IMR-90 (cell line): ENCODE data around the gene IQCC. TPM values are rescaled to one million over a fixed set of nuclear protein-coding genes. Genes with fewer than 3 reads are reported as not detected.

Experiments
- ATAC-seq: fragments of 200-7000 bp; cut with Tn5 transposase; 2 replicates; pipeline ENCODE4 v1.9.1; 2020; ENCODE audit warnings: low read depth, mild to moderate bottlenecking, moderate library complexity
- BruUV-seq: library from RNA; stranded (reverse); fragments of 400-500 nt; replicated peaks from 2 replicates; lab custom pipeline; 2021; lab: Mats Ljungman, UMichigan
- CTCF ChIA-PET: fragments of 300-600 bp; formaldehyde crosslinking; extraction: SDS; loops from one replicate; lab custom pipeline; 2021; ENCODE audit warnings: antibody characterized with exemption; lab: Yijun Ruan, JAX
- POLR2A ChIA-PET: fragments of 300-600 bp; sonication (Branson Sonifier 250); formaldehyde crosslinking; loops from one replicate; lab custom pipeline; 2022; ENCODE audit warnings: antibody characterized with exemption; ENCODE audit not compliant: unreplicated experiment; lab: Charles Lee
- DNase-seq: peaks from one replicate; pipeline ENCODE4 v3.0.0; 2013
- H2AFZ ChIP-seq: replicated peaks from 2 replicates; pipeline ENCODE3; 2013; ENCODE audit warnings: low read length, mild to moderate bottlenecking; ENCODE audit not compliant: poor library complexity
- H2AK5ac ChIP-seq: 2 replicates; pipeline ENCODE4 v1.6.1; 2013; ENCODE audit warnings: low read depth, low read length, inconsistent platforms
- H2AK9ac ChIP-seq: replicated peaks from 2 replicates; pipeline ENCODE3; 2013; ENCODE audit warnings: mild to moderate bottlenecking, low read depth, low read length, moderate library complexity; ENCODE audit not compliant: poor library complexity
- H2BK120ac ChIP-seq: 2 replicates; pipeline ENCODE4 v1.6.1; 2013; ENCODE audit warnings: low read depth, low read length, inconsistent platforms
- H2BK15ac ChIP-seq: 3 replicates; pipeline ENCODE4 v1.6.1; 2013; ENCODE audit warnings: low read depth, low read length, inconsistent platforms
- H2BK20ac ChIP-seq: 2 replicates; pipeline ENCODE4 v1.6.1; 2013; ENCODE audit warnings: low read depth, mild to moderate bottlenecking, inconsistent platforms, low read length, moderate library complexity
- H2BK5ac ChIP-seq: 2 replicates; pipeline ENCODE4 v1.6.1; 2013; ENCODE audit warnings: mild to moderate bottlenecking, low read depth, low read length, inconsistent platforms; ENCODE audit not compliant: poor library complexity, severe bottlenecking
- H3K14ac ChIP-seq: replicated peaks from 2 replicates; pipeline ENCODE4 v1.6.1; 2013; ENCODE audit warnings: low read depth, low read length, inconsistent platforms
- H3K18ac ChIP-seq: 2 replicates; pipeline ENCODE4 v1.6.1; 2013; ENCODE audit warnings: low read depth, low read length, control low read depth
- H3K23ac ChIP-seq: 2 replicates; pipeline ENCODE4 v1.6.1; 2013; ENCODE audit warnings: low read depth, low read length, inconsistent platforms
- H3K27ac ChIP-seq: 2 replicates; pipeline ENCODE4 v1.5.1; 2013; ENCODE audit warnings: mild to moderate bottlenecking, control low read depth, low read length; ENCODE audit not compliant: insufficient read depth
- H3K27me3 ChIP-seq: 2 replicates; pipeline ENCODE4 v1.6.1; 2013; ENCODE audit warnings: low read length; ENCODE audit not compliant: control insufficient read depth, insufficient read depth
- H3K36me3 ChIP-seq: 2 replicates; pipeline ENCODE4 v1.6.1; 2013; ENCODE audit warnings: low read length, mixed read lengths; ENCODE audit not compliant: control insufficient read depth, insufficient read depth
- H3K4ac ChIP-seq: 2 replicates; pipeline ENCODE4 v1.6.1; 2013; ENCODE audit warnings: low read depth, low read length, inconsistent platforms
- H3K4me1 ChIP-seq: 2 replicates; pipeline ENCODE4 v1.6.1; 2013; ENCODE audit warnings: low read length, mixed read lengths; ENCODE audit not compliant: control insufficient read depth, insufficient read depth
- H3K4me2 ChIP-seq: 2 replicates; pipeline ENCODE4 v1.6.1; 2013; ENCODE audit warnings: low read depth, mild to moderate bottlenecking, control low read depth, low read length, moderate library complexity
- H3K4me3 ChIP-seq: 2 replicates; pipeline ENCODE4 v1.5.1; 2013; ENCODE audit warnings: low read depth, mild to moderate bottlenecking, control low read depth, low read length, moderate library complexity; ENCODE audit not compliant: insufficient read depth
- H3K56ac ChIP-seq: 2 replicates; pipeline ENCODE4 v1.6.1; 2013; ENCODE audit warnings: low read length, inconsistent platforms; ENCODE audit not compliant: insufficient read depth; ENCODE audit errors: extremely low read depth
- H3K79me1 ChIP-seq, 2 experiments: 2 replicates each; pipeline ENCODE4 v1.6.1; 2013; ENCODE audit warnings: low read length in 2 of 2, inconsistent platforms in 1 of 2, low read depth in 1 of 2
- H3K9ac ChIP-seq: 2 replicates; pipeline ENCODE4 v1.6.1; 2013; ENCODE audit warnings: low read depth, low read length, control low read depth
- H3K9me1 ChIP-seq: 2 replicates; pipeline ENCODE4 v1.6.1; 2013; ENCODE audit warnings: low read length, inconsistent platforms; ENCODE audit not compliant: insufficient read depth
- H3K9me3 ChIP-seq: 2 replicates; pipeline ENCODE4 v1.6.1; 2013; ENCODE audit warnings: low read length; ENCODE audit not compliant: control insufficient read depth, insufficient read depth
- H4K20me1 ChIP-seq: 2 replicates; pipeline ENCODE4 v1.6.1; 2013; ENCODE audit warnings: low read length, inconsistent platforms; ENCODE audit not compliant: insufficient read depth
- H4K5ac ChIP-seq: 2 replicates; pipeline ENCODE4 v1.6.1; 2013; ENCODE audit warnings: mild to moderate bottlenecking, low read depth, low read length, control low read depth
- H4K8ac ChIP-seq, 2 experiments: 2 replicates each; pipeline ENCODE4 v1.6.1; 2013; ENCODE audit warnings: low read depth in 2 of 2, low read length in 2 of 2, control low read depth in 1 of 2, inconsistent platforms in 1 of 2
- H4K91ac ChIP-seq: 2 replicates; pipeline ENCODE4 v1.6.1; 2013; ENCODE audit warnings: low read depth, low read length, inconsistent platforms; ENCODE audit not compliant: insufficient read depth
- BHLHE40 ChIP-seq: fragments of 150-350 bp; IDR thresholded peaks from 2 replicates; pipeline ENCODE4 v1.6.1; 2016; ENCODE audit warnings: mild to moderate bottlenecking, low read depth, low read length
- CTCF ChIP-seq: conservative IDR thresholded peaks from 2 replicates; pipeline ENCODE4 v1.5.1; 2012; ENCODE audit warnings: mild to moderate bottlenecking, low read depth, low read length, improper control_type of control experiment
- MAFK ChIP-seq: IDR thresholded peaks from 2 replicates; pipeline ENCODE4 v1.6.1; 2012; ENCODE audit warnings: low read depth, low read length, improper control_type of control experiment
- MXI1 ChIP-seq: IDR thresholded peaks from 2 replicates; pipeline ENCODE4 v1.6.1; 2012; ENCODE audit warnings: low read depth, mild to moderate bottlenecking, low read length, moderate library complexity, borderline replicate concordance
- RCOR1 ChIP-seq: IDR thresholded peaks from 2 replicates; pipeline ENCODE4 v1.6.1; 2012; ENCODE audit warnings: mild to moderate bottlenecking, low read length, improper control_type of control experiment; ENCODE audit not compliant: insufficient replicate concordance
- USF2 ChIP-seq: fragments of 150-350 bp; IDR thresholded peaks from 2 replicates; pipeline ENCODE4 v1.6.1; 2017; ENCODE audit warnings: mild to moderate bottlenecking, antibody characterized with exemption, low read length, low read depth
- WGBS, 2 experiments: methylation state at CpG; one replicate each; pipeline versions ENCODE4 v1.1.5 to v1.1.7; 2013; ENCODE audit warnings: missing lambda C conversion rate in 2 of 2; ENCODE audit not compliant: insufficient read length in 1 of 2; ENCODE audit errors: extremely low coverage in 2 of 2; 5-methylcytosine and 5-hydroxymethylcytosine counted together
- dilution Hi-C: fragments of 300-500 bp; cut with HindIII; formaldehyde crosslinking; loops from one replicate; pipeline ENCODE4 v1.14.3; 2018; ENCODE audit warnings: low sequenced_read_pairs; ENCODE audit not compliant: unreplicated experiment
- in situ Hi-C: fragments of 300-500 bp; cut with MboI; formaldehyde crosslinking; loops from 3 replicates; pipeline ENCODE4 v1.14.3; 2019; ENCODE audit warnings: low sequenced_read_pairs, inconsistent platforms, mixed read lengths
- intact Hi-C: fragments of 100-400 bp; cut with micrococcal nuclease; formaldehyde crosslinking; loops from 2 replicates; pipeline ENCODE4 v1.10.0; 2022
- polyA plus RNA-seq, 3 experiments: library from polyadenylated mRNA; depleted of rRNA; stranded (reverse); fragments of >200 nt; gene quantifications; 2 replicates each; pipeline ENCODE4 v1.2.3, GENCODE V29; 2012; ENCODE audit warnings: low replicate concordance in 1 of 3
- total RNA-seq: library from RNA; depleted of rRNA; stranded (reverse); fragments of >200 nt; gene quantifications from 2 replicates; pipeline ENCODE4 v1.2.3, GENCODE V29; 2012
- TF ChIP-seq, protein P1 (sequence below): fragments of 150-350 bp; IDR thresholded peaks from 2 replicates; pipeline ENCODE4 v1.6.1; 2016; ENCODE audit warnings: low read depth, mild to moderate bottlenecking, low read length, moderate library complexity, borderline replicate concordance

IQCC gene
- total and polyA plus RNA-seq, 2 of the 4 experiments (the other 2 are of a cell fraction), result 1.6 to 2.2 TPM

DNA sequence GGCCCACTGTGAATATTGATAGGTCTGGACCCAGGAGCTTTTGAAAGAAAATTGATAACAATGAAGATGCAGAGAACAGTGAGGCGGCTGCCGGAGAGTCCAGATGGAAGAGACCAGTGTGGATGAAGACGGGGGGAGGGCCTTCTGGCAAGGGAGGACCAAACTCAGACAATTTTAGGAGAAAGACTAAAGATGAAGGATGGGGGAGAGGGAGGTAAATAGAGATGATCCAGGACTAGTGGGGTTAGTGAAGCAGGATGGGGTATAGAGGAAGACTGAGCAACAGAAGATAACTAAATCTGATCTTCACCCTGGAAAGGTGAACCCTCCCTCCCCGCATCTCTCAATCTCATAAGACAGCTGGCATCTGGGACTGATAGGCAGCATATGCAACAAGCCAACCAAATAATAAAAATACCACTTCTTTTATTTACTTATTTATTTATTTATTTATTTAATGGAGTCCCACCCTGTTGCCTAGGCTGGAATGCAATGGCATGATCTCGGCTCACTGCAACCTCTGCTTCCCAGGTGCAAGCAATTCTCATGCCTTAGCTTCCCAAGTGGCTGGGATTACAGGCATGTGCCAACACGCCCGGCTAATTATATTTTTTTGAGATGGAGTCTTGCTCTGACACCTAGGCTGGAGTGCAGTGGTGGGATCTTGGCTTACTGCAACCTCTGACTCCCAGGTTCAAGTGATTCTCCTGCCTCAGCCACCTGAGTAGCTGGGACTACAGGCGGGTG, 27.3 kb downstream of the IQCC start:
- no peaks in the 10 kb centered on the region for H3K9me3 ChIP-seq
- CTCF ChIA-PET, result no interaction called here
- no peak overlapping the region for H2AFZ ChIP-seq
- in situ Hi-C loops, result no loop called here
- POLR2A ChIA-PET, result no interaction called here
- H3K23ac ChIP-seq, result no peak overlapping the region
- H2BK20ac ChIP-seq, result no peak overlapping the region
- H2BK15ac ChIP-seq, result no peak overlapping the region
- H3K4me1 ChIP-seq, result peaks cover 12% of the 10 kb centered on the region
- no peak for TF ChIP-seq RCOR1
- no peak for TF ChIP-seq MXI1
- no peak for TF ChIP-seq CTCF
- TF ChIP-seq MAFK, result no peak
- TF ChIP-seq, protein P1, sequence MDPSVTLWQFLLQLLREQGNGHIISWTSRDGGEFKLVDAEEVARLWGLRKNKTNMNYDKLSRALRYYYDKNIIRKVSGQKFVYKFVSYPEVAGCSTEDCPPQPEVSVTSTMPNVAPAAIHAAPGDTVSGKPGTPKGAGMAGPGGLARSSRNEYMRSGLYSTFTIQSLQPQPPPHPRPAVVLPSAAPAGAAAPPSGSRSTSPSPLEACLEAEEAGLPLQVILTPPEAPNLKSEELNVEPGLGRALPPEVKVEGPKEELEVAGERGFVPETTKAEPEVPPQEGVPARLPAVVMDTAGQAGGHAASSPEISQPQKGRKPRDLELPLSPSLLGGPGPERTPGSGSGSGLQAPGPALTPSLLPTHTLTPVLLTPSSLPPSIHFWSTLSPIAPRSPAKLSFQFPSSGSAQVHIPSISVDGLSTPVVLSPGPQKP, result no peak
- TF ChIP-seq USF2, result no peak
- no peak for TF ChIP-seq BHLHE40
- H2BK120ac ChIP-seq, result no peak overlapping the region
- no peak overlapping the region for H4K5ac ChIP-seq
- H3K4me3 ChIP-seq, result no peak overlapping the region
- H3K27me3 ChIP-seq, result no peaks in the 10 kb centered on the region
- H4K91ac ChIP-seq, result no peak overlapping the region
- no peak for DNase-seq
- peaks cover 0 to 16% of the 10 kb centered on the region in 2 experiments; a peak in 2 of 4 replicates for H3K79me1 ChIP-seq
- BruUV-seq, result no TSS peak
- peaks cover 35% of the 10 kb centered on the region for H3K36me3 ChIP-seq
- H3K27ac ChIP-seq, result no peak overlapping the region
- no peak overlapping the region for H3K14ac ChIP-seq
- no peak for ATAC-seq
- H2AK5ac ChIP-seq, result no peak overlapping the region
- no peak overlapping the region for H3K56ac ChIP-seq
- no peak overlapping the region for H3K18ac ChIP-seq
- no peak overlapping the region for H2BK5ac ChIP-seq
- H4K20me1 ChIP-seq, result 0 out of 2 replicates have a peak, but pooled peaks cover 2% of the 10 kb centered on the region
- intact Hi-C loops, result no loop called here
- H2AK9ac ChIP-seq, result no peak overlapping the region
- H3K4ac ChIP-seq, result no peak overlapping the region
- WGBS, 2 experiments, result 88% methylated on average over 2 of the region's 8 CpGs; no CpG with 5 or more reads in 1 of the 2 experiments
- no peak overlapping the region for H3K4me2 ChIP-seq
- H4K8ac ChIP-seq, result no peak overlapping the region
- dilution Hi-C loops, result no loop called here
- H3K9me1 ChIP-seq, result peaks cover 15% of the 10 kb centered on the region
- no peak overlapping the region for H3K9ac ChIP-seq
